WTC11 (cell line): ENCODE results near the gene LRRC18.

ENCODE experiments used
- ATF3 ChIP-seq: sonication (generic); formaldehyde crosslinking; conservative IDR thresholded peaks from 2 replicates; pipeline ENCODE4 v1.8.1; 2022; ENCODE audit warnings: mild to moderate bottlenecking, missing genetic modification reagents
- CBFB ChIP-seq: sonication (generic); formaldehyde crosslinking; IDR thresholded peaks from 2 replicates; pipeline ENCODE4 v1.8.1; 2022; ENCODE audit warnings: mild to moderate bottlenecking, low read depth, missing genetic modification reagents
- CTCF ChIP-seq: fragments of 200-600 bp; IDR thresholded peaks from 2 replicates; pipeline ENCODE4 v1.8.0; 2022; ENCODE audit warnings: antibody characterized with exemption
- ELF4 ChIP-seq: sonication (generic); formaldehyde crosslinking; IDR thresholded peaks from 2 replicates; pipeline ENCODE4 v1.8.1; 2022; ENCODE audit warnings: low read depth, mild to moderate bottlenecking, moderate library complexity, missing genetic modification reagents
- JUN ChIP-seq: sonication (generic); formaldehyde crosslinking; IDR thresholded peaks from 2 replicates; pipeline ENCODE4 v1.8.0; 2023; ENCODE audit warnings: mild to moderate bottlenecking, missing genetic modification reagents
- NFYB ChIP-seq: sonication (generic); formaldehyde crosslinking; conservative IDR thresholded peaks from 2 replicates; pipeline ENCODE4 v1.8.0; 2022; ENCODE audit warnings: low read depth, missing genetic modification reagents
- SOX15 ChIP-seq: fragments of 250-450 bp; sonication (Bioruptor Pico); IDR thresholded peaks from 2 replicates; pipeline ENCODE4 v1.9.0; 2021; ENCODE audit warnings: mild to moderate bottlenecking
- TCF7 ChIP-seq: sonication (generic); formaldehyde crosslinking; IDR thresholded peaks from 2 replicates; pipeline ENCODE4 v1.8.0; 2022; ENCODE audit warnings: mild to moderate bottlenecking, low read depth, missing genetic modification reagents, moderate library complexity
- ZNF263 ChIP-seq: sonication (generic); formaldehyde crosslinking; IDR thresholded peaks from 2 replicates; pipeline ENCODE4 v1.8.1; 2022; ENCODE audit warnings: low read depth, mild to moderate bottlenecking, moderate library complexity, missing genetic modification reagents
- TF ChIP-seq, protein P1 (sequence below): sonication (generic); formaldehyde crosslinking; IDR thresholded peaks from 2 replicates; pipeline ENCODE4 v1.8.0; 2022; ENCODE audit warnings: mild to moderate bottlenecking, missing genetic modification reagents
- TF ChIP-seq, protein P2 (sequence below): sonication (generic); formaldehyde crosslinking; IDR thresholded peaks from 2 replicates; pipeline ENCODE4 v1.8.1; 2022; ENCODE audit warnings: low read depth, mild to moderate bottlenecking, moderate library complexity, missing genetic modification reagents, borderline replicate concordance
- TF ChIP-seq, protein P3 (sequence below): sonication (generic); formaldehyde crosslinking; IDR thresholded peaks from 2 replicates; pipeline ENCODE4 v1.8.0; 2022; ENCODE audit warnings: mild to moderate bottlenecking, missing genetic modification reagents
- TF ChIP-seq, protein P4 (sequence below): sonication (generic); formaldehyde crosslinking; conservative IDR thresholded peaks from 2 replicates; pipeline ENCODE4 v1.8.1; 2023; ENCODE audit warnings: mild to moderate bottlenecking, low read depth, missing genetic modification reagents, moderate library complexity

- TF ChIP-seq CTCF: no peak
- TF ChIP-seq NFYB (CRISPR knock-in tag): no peak
- TF ChIP-seq JUN: no peak
- TF ChIP-seq, protein P1, sequence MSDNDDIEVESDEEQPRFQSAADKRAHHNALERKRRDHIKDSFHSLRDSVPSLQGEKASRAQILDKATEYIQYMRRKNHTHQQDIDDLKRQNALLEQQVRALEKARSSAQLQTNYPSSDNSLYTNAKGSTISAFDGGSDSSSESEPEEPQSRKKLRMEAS (CRISPR knock-in tag): no peak
- TF ChIP-seq, protein P2, sequence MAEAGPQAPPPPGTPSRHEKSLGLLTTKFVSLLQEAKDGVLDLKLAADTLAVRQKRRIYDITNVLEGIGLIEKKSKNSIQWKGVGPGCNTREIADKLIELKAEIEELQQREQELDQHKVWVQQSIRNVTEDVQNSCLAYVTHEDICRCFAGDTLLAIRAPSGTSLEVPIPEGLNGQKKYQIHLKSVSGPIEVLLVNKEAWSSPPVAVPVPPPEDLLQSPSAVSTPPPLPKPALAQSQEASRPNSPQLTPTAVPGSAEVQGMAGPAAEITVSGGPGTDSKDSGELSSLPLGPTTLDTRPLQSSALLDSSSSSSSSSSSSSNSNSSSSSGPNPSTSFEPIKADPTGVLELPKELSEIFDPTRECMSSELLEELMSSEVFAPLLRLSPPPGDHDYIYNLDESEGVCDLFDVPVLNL: no peak
- no peak for TF ChIP-seq SOX15 (CRISPR knock-in tag)
- TF ChIP-seq, protein P3, sequence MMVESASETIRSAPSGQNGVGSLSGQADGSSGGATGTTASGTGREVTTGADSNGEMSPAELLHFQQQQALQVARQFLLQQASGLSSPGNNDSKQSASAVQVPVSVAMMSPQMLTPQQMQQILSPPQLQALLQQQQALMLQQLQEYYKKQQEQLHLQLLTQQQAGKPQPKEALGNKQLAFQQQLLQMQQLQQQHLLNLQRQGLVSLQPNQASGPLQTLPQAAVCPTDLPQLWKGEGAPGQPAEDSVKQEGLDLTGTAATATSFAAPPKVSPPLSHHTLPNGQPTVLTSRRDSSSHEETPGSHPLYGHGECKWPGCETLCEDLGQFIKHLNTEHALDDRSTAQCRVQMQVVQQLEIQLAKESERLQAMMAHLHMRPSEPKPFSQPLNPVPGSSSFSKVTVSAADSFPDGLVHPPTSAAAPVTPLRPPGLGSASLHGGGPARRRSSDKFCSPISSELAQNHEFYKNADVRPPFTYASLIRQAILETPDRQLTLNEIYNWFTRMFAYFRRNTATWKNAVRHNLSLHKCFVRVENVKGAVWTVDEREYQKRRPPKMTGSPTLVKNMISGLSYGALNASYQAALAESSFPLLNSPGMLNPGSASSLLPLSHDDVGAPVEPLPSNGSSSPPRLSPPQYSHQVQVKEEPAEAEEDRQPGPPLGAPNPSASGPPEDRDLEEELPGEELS (CRISPR knock-in tag): no peak
- no peak for TF ChIP-seq ATF3 (CRISPR knock-in tag)
- no peak for TF ChIP-seq ELF4 (CRISPR knock-in tag)
- TF ChIP-seq, protein P4, sequence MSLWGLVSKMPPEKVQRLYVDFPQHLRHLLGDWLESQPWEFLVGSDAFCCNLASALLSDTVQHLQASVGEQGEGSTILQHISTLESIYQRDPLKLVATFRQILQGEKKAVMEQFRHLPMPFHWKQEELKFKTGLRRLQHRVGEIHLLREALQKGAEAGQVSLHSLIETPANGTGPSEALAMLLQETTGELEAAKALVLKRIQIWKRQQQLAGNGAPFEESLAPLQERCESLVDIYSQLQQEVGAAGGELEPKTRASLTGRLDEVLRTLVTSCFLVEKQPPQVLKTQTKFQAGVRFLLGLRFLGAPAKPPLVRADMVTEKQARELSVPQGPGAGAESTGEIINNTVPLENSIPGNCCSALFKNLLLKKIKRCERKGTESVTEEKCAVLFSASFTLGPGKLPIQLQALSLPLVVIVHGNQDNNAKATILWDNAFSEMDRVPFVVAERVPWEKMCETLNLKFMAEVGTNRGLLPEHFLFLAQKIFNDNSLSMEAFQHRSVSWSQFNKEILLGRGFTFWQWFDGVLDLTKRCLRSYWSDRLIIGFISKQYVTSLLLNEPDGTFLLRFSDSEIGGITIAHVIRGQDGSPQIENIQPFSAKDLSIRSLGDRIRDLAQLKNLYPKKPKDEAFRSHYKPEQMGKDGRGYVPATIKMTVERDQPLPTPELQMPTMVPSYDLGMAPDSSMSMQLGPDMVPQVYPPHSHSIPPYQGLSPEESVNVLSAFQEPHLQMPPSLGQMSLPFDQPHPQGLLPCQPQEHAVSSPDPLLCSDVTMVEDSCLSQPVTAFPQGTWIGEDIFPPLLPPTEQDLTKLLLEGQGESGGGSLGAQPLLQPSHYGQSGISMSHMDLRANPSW (CRISPR knock-in tag): no peak
- no peak for TF ChIP-seq ZNF263 (CRISPR knock-in tag)
- TF ChIP-seq TCF7 (CRISPR knock-in tag): no peak
- no peak for TF ChIP-seq CBFB (CRISPR knock-in tag)
Measured at GRCh38 chr10:48938990-48939536, 577 bp downstream of the LRRC18 start.
